ENCODE measurements around the gene ZNF511.
"Not testable (repeated sequence)": the region's sequence is repeated elsewhere in the genome, so short reads cannot be mapped to it uniquely, and the experiment has no call there.

Gene ZNF511, protein sequence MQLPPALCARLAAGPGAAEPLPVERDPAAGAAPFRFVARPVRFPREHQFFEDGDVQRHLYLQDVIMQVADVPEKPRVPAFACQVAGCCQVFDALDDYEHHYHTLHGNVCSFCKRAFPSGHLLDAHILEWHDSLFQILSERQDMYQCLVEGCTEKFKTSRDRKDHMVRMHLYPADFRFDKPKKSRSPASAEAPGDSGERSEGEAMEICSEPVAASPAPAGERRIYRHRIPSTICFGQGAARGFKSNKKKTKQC
- 10.2 to 17.1 reads per million in 2 donors for total RNA-seq

DNA sequence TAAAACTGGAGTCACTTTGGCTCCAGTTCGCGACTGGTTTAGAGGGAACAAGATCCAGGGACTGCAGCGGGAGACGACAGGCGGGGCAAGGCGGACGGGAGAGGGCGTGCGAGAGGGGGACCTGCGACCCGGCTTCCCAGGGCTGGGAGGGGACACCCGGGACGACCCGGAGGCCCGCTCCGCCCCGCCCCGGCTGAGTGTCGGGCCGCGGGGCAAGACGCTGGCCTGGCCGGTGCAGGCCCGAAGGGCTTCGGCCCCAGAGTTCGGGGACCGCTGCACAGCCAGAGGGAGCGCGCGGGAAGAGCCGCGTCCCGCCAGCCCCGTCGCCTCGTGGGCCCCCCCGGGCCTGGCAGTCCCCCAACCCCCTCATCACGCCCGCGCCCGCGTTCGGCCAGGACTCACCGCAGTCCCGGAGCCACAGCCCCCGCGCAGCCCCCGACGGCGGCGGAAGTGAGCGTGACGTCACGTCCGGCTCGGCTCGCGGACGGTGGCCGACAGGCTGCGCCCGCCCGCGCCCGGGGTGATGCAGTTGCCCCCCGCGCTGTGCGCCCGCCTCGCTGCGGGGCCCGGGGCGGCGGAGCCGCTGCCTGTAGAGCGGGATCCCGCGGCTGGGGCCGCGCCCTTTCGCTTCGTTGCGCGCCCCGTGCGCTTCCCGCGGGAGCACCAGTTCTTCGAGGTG lies at the start of gene ZNF511, which contains the start of gene TUBGCP2:
TSS of gene ZNF511 (plus strand) at position 494 of the 679 bp plus-strand sequence. CDS start at position 524, 30 bp downstream.
TSS of gene TUBGCP2 (minus strand) at position 452 of the 679 bp plus-strand sequence. CDS start 5,931 bp downstream, outside the sequence.
- peak; percentile 80 to 92 (median 85) for DNase-seq

DNA sequence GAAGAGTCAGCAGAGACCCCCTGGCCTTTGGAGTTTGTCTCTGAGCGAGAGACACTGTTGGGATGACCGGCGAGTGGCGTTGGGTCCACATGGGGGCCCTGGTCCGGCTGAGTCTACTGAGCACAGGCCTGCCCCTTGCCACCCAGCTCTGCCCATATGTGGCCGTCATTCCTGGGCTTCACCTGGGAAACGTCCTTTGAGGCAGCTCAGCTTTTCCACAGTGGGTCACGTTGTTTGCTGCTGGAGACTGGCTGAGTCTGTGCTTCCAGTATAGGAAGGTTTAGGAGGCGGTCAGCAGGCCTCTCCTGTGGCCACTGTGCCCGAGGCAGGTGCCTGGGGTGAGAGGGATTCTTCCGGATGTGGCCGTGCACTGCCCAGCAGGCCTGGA lies 49.1 kb upstream of the ZNF511 start:
- no peak for DNase-seq

DNA sequence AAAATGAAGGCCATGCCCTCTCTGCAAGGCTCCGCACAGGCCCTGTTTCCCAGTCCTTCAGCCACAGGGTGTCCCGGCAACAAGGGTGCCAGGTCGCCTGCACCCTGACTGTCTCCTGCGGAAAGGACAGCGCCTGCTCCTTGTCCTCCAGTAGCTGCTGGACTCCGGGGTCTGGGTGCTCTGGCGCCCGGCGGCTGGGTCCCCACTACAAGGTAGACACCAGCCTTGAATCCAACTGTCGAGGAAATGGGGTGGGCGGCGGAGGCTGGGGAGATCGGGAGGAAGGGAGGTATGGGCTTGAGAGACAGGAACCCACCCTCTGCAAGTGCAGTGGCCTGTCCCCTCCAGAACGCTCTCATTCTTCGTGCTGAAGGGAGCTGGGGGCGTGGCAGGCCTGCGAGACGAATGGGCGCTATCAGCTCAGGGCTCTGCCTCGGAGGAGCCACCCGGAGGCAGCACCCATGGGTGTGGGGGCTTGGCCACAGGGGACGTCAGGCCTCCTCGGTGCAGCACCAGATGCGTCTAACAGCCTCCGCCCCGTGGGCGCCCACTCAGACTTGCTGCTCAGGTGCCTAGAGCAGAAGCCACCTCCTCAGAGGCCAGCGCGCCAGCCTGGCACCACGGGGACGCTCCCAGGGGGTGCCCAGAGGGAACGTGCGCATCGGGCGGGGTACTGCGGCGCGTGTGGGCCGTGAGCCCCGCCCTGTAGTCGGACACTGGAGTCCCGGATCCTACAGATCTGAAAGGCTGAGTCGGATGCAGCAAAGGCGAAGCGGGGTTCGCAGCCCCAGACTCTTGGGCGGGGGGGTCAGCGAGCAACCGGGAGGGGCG lies 47.6 kb upstream of the ZNF511 start:
- DNase-seq, result peak; percentile 46 to 79 (median 63)

DNA sequence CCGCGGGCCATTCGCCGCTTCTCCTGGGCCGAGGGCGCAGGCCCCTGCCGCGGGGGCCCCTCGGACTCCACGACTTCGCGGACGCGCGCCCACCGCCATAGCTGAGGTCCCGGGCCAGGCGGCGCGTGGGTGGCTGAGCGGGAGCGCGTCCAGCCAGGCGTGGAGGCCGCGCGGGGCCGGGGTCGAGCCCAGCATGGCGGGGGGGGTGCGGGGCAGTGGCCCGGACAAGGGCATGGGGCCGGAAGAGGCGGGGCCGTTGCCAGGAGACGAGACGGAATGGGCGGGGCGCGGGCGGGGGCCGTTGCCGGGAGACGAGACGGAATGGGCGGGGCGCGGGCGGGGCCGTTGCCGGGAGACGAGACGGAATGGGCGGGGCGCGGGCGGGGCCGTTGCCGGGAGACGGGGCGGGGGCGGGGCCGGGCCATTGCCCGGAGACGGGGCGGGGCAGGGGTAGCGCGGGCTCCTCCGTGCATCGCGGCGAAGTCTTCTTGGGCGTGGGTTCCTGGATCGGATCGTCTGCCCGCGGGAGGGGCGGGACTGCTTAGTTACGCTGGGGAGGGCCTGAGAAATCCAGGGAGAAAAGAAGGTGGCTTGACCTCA lies 46.9 kb upstream of the ZNF511 start:
- peak; percentile 71 to 82 (median 80) for DNase-seq

DNA sequence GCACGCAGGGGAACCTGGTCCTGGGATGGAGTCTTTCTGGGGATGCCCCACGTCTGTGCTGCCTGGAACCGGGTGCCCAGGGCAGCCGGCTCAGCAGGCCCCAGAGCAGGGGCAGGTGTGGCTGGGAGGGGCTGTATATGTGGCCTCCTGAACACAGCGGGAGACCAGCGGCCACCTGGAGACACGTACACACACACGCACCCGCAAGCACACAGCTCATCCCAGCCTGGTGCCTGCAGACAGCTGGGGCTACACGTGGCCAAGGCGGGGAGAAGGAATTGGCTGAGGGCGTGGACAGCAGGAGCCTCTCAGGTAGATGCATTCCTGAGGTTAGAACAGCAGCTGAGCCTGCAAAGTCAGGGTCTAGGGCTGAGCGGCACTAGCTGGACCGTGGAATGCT lies 46.0 kb upstream of the ZNF511 start:
- DNase-seq, result no peak

DNA sequence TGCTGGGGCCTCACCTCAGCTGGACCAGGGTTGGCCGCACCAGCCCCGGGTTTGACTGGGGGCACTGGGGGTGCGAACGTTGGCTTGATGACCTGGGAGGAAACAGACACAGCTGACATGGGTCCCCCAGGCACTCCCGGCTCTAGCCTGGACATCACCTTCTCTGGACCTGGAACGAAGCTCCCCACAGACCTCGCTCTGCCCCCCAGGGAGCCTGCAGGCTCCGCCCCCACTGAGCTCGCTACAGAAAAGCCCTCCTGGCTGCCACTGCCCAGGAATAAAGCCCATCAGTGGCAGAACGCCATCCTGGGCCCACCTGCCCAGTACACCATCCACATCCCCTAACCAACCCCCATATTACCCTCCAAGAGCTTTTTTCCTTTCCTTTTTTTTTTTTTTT lies 45.0 kb upstream of the ZNF511 start:
- DNase-seq, result no peak

DNA sequence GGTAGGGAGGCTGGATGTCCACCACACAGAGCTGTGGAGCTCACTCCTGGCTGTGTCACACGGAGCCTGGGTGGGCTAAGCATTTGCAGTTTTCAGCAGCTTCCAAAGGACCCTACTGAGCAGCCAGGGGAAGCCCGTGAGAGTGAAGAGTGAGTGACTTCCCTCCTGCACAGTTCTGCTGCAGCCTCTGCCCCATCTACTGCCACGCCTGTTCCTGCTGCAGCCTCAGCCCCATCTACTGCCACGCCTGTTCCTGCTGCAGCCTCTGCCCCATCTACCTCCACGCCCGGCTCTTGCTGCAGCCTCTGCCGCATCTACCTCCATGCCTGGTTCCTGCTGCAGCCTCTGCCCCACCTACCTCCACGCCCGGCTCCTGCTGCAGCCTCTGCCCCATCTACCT lies 44.3 kb upstream of the ZNF511 start:
- DNase-seq, result peak in 1 of 5 experiments; percentile 84

DNA sequence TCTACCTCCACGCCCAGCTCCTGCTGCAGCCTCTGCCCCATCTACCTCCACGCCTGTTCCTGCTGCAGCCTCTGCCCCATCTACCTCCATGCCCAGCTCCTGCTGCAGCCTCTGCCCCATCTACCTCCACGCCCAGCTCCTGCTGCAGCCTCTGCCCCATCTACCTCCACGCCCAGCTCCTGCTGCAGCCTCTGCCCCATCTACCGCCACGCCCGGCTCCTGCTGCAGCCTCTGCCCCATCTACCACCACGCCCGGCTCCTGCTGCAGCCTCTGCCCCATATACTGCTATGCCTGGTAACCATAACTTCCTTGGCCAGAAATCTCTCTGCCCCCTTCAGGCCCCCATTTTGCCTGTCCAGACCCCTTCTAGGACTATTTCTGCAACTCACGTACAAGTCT lies 43.7 kb upstream of the ZNF511 start:
- DNase-seq, result not testable (repeated sequence)

DNA sequence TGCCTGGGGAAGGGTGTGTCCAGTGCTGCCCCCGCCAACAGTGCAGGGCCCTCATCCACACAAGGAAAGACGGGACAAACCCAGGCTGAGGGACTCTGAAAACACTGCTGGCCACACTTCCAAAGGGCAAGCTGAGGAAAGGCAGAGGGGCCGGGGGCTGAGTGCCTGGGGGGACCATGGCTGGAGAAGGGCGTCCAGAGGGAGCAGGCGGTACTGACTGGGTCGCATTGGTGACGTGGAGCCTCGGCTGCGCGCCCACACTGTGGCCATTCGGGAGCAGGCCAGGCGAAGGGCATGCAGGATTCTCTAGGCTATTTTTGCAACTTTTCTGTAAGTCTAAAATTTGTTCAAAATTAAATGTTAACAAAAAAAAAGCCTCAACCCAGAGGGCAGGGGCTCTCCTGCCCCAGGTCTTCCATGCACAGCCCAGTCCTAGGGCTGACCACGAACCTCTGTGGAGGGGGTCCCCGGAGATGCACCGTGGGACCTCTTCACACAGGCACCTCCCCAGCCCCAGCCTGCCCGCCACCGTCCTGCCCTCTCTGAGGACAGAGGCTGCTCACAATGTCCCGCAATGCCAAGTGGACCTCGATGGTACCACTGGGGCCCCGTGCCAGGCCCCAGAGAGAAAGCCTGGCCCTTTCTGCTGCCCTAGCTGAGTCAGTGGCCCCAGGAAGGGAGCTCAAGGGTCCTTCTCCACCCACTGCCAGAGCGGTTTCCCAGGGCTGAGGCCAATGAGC lies 42.5 kb upstream of the ZNF511 start:
- no peak for DNase-seq

DNA sequence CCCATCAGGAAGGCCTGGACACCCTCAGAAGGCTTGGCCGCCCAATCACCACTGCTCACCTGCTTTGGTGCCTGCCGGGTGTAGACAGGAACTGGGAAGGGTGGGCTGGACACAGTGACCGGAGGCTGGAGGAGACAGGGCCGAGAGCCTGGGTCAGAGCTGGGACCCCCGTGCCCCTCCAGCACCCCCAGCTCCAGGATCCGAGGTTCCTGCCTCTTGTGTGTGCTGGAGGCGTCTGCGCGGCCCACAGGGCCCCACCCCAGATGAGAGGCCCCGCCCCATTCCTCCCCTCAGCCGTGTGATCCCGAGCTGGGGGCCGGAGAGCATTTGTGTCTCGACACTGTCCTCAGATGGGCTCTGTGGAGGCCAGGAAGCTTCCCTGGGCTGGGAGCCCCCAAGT lies 41.4 kb upstream of the ZNF511 start:
- no peak for DNase-seq

DNA sequence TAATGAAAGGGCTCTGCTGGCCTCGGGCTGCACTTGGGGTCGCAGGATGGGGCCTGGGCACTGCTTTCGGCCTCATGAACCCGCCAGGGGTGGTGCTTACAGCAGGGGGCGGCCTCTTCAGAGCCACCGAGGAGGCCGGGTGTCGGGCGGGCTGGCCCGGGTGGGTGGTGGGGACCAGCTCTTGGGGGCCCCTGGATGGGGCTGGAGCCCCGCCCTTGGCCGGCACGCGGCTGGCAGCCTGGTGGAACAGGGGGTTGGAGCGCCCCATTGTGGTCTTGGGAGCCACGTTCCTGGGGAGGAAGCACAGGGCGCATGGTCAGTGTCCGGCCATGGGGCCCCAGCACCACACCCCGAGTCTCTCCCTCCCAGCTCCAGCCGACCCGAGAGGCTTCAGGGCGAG lies 40.9 kb upstream of the ZNF511 start:
- no peak for DNase-seq

DNA sequence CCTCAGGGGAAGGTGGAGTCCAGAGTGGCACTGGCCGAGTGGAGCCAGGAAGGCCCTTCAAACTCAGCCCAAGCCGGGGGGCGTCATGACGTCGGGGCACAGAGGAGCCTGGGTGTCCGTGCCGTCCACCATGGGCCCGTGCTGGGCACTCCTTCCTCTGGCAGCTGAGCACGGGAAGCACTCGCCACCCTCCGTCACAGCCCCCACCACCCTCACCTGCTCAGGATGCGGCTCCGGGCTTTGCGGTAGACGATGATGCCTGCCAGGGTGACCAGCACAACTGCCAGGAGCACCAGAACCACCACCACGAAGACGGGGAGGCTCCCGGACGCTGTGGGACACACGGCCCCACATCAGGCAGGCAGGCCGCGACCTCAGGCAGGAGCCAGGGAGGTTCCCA lies 40.2 kb upstream of the ZNF511 start:
- no peak for DNase-seq

DNA sequence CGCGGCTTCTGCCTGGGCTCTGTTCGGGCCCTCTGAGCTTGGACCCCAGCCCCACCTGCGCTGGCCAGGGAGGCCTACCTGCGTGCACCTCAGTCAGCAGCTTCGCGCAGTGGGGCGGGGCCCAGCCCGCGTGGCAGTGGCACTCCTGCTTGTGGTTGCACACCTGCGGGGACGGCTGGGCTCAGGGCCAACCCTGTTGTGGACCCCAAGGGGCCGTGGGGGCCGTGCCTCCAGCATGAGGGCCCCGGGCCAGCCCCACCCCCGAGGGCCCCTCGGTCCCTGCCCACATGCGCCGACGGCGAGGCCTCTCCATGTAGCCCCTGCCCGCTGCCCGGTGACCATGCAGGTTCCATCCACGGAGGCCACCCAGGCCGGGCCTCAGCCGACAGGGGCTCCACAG lies 39.3 kb upstream of the ZNF511 start:
- DNase-seq, result no peak

DNA sequence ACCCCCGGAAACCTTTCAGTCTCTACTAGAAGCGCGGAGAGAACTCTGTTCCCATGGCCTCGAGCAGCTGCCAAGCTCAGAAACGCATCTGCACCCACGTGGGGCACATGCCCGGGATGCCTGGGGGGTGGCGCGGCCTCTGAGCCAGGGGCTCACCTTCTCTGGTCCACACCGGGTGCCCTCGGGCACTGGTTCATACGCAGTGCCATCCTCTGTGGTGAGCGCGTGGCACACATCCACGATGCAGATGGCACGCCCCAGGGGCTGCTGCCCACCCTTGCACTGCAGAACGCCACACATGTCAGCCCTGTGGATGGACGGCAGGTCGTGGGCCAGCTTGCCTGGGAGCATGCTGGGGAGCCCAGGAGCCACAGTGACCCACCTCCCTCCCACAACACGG lies 38.5 kb upstream of the ZNF511 start:
- DNase-seq, result no peak

DNA sequence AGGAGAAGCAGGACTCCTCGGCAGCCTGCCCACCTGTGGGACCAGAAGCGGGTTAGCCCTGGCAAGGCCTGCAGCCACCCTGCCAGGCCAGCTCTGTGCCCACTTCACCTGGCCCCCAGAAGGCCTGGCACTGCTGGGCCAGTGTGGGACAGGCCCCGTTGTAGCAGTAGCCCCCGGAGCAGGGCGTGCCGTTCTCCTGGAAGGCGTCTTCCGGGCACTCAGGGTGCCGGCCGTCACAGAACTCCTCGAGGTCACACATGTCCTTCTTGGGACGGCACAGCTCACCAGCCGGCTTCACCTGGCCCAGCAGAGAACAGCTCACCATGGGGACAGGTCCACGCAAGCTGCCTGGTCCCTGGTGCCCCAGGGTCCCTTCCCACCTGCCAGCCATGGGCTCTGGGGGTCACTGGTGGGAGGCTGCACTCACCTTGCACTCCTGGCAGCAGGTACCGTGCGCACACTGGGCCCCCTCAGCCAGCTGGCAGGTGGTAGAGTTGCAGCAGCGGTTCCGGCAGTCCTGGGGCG lies 37.9 kb upstream of the ZNF511 start:
- no peak for DNase-seq

DNA sequence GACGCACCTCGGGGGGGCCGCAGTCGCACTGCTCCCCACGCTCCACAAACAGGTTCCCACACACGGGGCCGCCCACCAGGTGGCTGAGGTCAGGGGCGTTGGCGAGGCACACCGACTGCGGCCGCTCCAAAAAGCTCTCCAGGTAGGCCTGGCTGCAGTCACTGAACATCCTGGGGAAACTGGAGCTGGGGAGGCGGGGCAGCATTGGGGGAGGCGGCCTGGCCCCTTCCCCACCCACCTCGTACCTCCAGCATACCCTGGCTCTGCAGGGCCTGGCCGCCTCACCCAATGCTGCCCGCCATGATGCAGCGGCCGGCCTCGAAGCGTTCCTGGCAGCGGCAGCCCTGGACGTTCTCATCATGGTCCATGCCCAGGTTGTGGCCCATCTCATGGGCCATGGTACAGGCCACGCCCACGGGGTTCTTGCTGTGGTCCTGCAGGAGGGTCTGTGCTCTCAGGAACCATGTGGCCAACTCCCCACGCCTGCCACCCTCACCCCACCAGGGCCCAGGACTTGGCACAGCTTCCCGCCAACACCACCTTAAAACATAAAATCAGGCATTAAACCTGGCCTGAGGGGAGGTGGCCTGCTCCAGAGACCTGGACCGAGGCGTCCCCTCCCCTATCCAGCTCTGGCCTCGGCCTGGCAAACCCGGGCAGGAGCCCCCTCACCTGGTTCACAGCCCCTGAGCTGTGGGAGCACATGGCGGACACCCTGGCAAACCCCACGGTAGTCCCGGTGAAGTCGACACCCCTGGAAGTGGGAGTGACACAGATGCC lies 37.0 kb upstream of the ZNF511 start:
- DNase-seq, result no peak

DNA sequence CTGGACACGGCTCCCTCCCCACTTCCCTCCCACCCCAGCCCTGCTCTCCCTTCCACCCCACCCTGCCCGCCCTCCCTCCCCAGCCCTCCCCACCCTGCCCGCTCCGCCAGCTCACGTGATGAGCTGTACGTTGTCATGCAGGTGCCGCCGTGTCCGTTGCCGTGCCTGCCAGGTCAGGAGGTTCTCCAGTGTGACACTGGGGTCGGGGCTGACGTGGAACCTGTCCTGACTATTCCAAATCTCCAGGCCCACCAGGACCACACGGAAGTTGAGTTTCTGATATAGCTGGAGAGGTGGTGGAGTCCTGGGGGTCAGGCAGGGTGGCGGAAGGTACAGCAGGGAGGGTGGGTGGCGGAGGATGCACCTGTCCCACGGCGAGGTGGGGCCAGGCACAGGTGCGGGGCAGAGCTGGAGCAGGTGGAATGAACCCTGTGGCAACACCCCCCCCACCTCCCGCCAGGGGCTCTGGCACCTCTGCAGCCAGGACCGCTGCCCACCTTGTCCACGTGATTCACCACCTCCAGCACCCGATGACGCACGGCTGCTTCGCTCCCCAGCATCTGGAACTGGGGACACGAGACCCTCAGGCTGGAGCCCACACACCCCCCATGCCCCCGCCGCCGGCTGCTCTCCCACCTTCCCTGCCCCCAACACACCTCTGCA lies 36.3 kb upstream of the ZNF511 start:
- DNase-seq, result no peak

DNA sequence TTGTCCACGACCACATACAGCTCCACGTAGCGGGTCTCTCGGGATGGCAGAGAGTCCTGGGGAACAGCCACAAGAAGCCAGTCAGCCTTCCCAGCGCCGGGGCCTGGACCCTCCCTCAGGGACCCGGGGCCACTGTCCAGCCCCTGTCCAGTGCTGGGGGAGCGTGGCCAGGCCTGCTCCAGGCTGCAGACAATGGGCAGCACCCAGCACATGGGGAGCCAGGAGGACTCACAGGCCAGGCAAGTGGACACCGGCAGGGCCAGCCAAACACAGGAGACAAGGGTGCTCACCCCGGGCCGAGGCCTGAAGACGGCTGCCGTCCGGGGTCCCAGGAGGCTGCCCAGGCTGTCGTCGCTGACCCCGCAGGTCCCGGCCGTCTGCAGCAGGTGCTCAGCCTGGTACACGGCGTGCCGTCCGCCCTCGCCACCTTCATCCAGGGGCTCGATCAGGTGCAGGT lies 35.7 kb upstream of the ZNF511 start:
- no peak for DNase-seq

DNA sequence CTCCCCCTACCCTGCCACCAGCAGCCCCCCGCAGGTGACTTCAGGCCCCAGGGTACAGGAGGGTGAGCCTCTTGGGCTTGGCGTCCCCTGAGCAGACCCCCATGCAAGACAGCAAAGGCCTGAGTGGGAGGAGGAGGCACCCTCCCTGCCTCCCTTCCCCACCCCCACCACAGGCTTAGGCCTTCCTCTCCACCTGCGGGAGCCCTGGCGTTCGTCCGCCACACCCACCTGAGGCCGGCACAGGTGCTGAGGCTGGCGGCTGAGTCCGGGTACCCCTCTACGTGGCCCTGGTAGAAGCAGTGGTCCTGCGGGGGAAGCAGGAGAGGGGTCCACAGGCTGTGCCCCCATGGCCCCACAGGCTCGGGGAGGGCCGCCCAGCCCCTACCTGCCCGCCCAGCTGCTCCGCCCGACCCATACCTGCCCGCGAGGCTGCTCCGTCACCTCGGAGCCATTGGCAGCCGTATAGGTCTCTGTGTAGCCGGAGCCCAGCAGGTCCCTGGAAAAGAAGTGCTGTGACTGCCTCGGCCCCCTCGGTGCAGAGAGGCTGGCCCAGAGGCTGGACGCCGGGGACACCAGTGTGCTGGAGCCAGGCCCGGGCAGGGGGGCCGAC lies 35.1 kb upstream of the ZNF511 start:
- no peak for DNase-seq
